Muscle layer of colon (tissue), 2 donors: ENCODE results near the gene OPTC.
"Not testable (repeated sequence)": the region's sequence is repeated elsewhere in the genome, so short reads cannot be mapped to it uniquely, and the experiment has no call there.

ENCODE experiments used
- H3K27ac ChIP-seq: one replicate; pipeline ENCODE4 v1.7.0; 2013; ENCODE audit warnings: low read depth, mild to moderate bottlenecking, low read length, moderate library complexity
- H3K27me3 ChIP-seq, 2 donors: one replicate each; pipeline ENCODE4 v1.7.0; 2013; ENCODE audit warnings: low read length in 2 of 2, mild to moderate bottlenecking in 2 of 2; ENCODE audit not compliant: insufficient read depth in 2 of 2, control insufficient read depth in 1 of 2
- H3K36me3 ChIP-seq: one replicate; pipeline ENCODE4 v1.7.0; 2013; ENCODE audit warnings: mild to moderate bottlenecking, low read length; ENCODE audit not compliant: insufficient read depth
- H3K4me1 ChIP-seq: one replicate; pipeline ENCODE4 v1.7.0; 2013; ENCODE audit warnings: mild to moderate bottlenecking, low read length; ENCODE audit not compliant: insufficient read depth
- H3K4me3 ChIP-seq, 2 donors: one replicate each; pipeline ENCODE4 v1.7.0; 2013; ENCODE audit warnings: low read length in 2 of 2, low read depth in 1 of 2, mild to moderate bottlenecking in 1 of 2, moderate library complexity in 1 of 2
- H3K9ac ChIP-seq: one replicate; pipeline ENCODE4 v1.7.0; 2013; ENCODE audit warnings: low read length
- H3K9me3 ChIP-seq: one replicate; pipeline ENCODE4 v1.7.0; 2013; ENCODE audit warnings: mild to moderate bottlenecking, low read length
- donor health status: abdominal sarcoma.
- donor health status: Adenocarcinoma of cecum.

Gene OPTC

DNA sequence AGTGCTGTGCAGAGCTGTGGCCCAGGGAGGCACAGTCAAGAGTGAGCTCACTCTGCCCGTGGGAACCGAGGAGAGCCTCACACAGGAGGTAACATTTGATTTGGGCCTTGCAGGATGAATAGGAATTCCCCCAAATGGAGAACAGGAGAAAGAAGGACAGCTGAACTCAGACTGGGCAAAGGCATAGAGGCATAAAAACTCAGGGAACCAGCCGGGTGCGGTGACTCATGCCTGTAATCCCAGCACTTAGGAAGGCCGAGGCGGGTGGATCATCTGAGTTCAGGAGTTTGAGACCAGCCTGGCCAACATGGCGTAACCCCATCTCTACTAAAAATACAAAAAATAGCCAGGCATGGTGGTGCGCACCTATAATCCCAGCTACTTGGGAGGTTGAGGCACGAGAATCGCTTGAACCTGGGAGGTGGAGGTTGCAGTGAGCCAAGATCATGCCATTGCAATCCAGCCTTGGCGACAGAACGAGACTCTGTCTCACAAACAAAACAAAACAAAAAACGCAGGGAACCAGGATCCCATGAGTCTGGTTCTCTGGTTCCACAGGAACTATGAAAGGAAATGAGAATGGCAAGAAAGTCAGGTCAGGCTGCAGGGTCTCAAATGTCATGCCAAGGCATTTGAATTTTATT is 26.9 kb upstream of the OPTC start:
- H3K9me3 ChIP-seq, H3K36me3 ChIP-seq, H3K27me3 ChIP-seq, H3K4me3 ChIP-seq, H3K9ac ChIP-seq: not testable (repeated sequence)
- Histone ChIP-seq H3K27ac (peak overlapping the region; percentile 48), H3K4me1 (peaks cover 56% of the 10 kb centered on the region)

DNA sequence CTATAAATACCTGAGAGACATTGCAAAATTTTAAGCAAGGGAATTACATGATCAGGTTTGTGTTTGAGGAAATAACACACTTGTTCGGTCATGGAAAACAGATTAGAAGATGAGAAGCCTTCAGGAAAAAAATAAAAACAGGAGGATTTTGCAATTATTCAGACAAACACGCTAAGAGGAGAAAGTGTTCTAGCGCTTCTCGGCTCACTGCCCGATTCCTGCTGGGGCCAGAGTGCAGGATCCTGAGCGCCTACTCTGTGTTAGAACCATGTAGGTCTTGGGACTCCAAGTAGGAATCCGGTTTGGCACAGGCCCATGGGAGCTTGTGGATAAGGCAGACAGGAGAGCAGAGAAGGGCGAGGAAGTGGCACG is 26.4 kb upstream of the OPTC start:
- Histone ChIP-seq H3K4me3 (no peak overlapping the region), H3K9me3 (no peaks in the 10 kb centered on the region), H3K27me3 (no peaks in the 10 kb centered on the region), H3K9ac (no peak overlapping the region), H3K4me1 (peaks cover 53% of the 10 kb centered on the region), H3K27ac (peak overlapping the region; percentile 21), H3K36me3 (no peaks in the 10 kb centered on the region)

- Histone ChIP-seq H3K9ac (no peak overlapping the region), H3K4me1 (peaks cover 45% of the 10 kb centered on the region), H3K36me3 (no peaks in the 10 kb centered on the region), H3K4me3 (no peak overlapping the region), H3K27me3 (no peaks in the 10 kb centered on the region), H3K9me3 (no peaks in the 10 kb centered on the region), H3K27ac (no peak overlapping the region)
Observed at GRCh38 chr1:203468326-203468725, 25.6 kb upstream of the OPTC start.

DNA sequence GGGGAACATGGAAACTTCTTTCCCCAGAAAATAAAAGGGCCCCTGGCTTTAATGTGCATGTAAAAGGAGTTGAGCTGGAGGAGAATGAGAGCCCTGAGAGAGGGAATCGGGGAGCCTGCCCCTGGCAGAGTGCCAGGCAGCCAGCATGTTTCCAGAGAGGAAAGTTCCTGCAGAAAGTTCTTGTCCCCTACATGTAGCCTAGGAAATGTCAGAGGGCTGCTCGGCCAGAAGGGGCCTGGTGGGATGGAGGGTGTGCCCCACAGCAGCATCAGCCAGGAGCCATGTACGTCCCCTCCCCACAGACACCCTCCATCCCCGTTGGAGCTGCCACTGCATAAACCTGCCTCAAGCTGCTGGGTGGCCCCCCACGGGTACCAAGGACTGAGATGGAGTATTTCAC is 23.7 kb upstream of the OPTC start:
- Histone ChIP-seq H3K27me3 (no peaks in the 10 kb centered on the region), H3K27ac (no peak overlapping the region), H3K4me3 (no peak overlapping the region), H3K4me1 (peaks cover 32% of the 10 kb centered on the region), H3K9ac (no peak overlapping the region), H3K36me3 (no peaks in the 10 kb centered on the region), H3K9me3 (no peaks in the 10 kb centered on the region)

- Histone ChIP-seq H3K9me3 (no peaks in the 10 kb centered on the region), H3K27ac (no peak overlapping the region), H3K27me3 (no peaks in the 10 kb centered on the region), H3K9ac (no peak overlapping the region), H3K4me1 (peaks cover 18% of the 10 kb centered on the region), H3K4me3 (no peak overlapping the region), H3K36me3 (no peaks in the 10 kb centered on the region)
Observed at GRCh38 chr1:203471841-203472240, 22.1 kb upstream of the OPTC start.

- H3K36me3 ChIP-seq: no peaks in the 10 kb centered on the region
- H3K4me3 ChIP-seq: no peak overlapping the region
- no peaks in the 10 kb centered on the region for H3K27me3 ChIP-seq
- H3K4me1 ChIP-seq: peaks cover 22% of the 10 kb centered on the region
- no peak overlapping the region for H3K27ac ChIP-seq
- no peak overlapping the region for H3K9ac ChIP-seq
- no peaks in the 10 kb centered on the region for H3K9me3 ChIP-seq
Observed at GRCh38 chr1:203473281-203473680, 20.7 kb upstream of the OPTC start.

- Histone ChIP-seq H3K9me3 (no peaks in the 10 kb centered on the region), H3K4me1 (peaks cover 28% of the 10 kb centered on the region), H3K36me3 (no peaks in the 10 kb centered on the region), H3K27me3 (no peaks in the 10 kb centered on the region), H3K9ac (no peak overlapping the region), H3K27ac (peak overlapping the region; percentile 29), H3K4me3 (no peak overlapping the region)
Observed at GRCh38 chr1:203473781-203474305, 20.1 kb upstream of the OPTC start.

DNA sequence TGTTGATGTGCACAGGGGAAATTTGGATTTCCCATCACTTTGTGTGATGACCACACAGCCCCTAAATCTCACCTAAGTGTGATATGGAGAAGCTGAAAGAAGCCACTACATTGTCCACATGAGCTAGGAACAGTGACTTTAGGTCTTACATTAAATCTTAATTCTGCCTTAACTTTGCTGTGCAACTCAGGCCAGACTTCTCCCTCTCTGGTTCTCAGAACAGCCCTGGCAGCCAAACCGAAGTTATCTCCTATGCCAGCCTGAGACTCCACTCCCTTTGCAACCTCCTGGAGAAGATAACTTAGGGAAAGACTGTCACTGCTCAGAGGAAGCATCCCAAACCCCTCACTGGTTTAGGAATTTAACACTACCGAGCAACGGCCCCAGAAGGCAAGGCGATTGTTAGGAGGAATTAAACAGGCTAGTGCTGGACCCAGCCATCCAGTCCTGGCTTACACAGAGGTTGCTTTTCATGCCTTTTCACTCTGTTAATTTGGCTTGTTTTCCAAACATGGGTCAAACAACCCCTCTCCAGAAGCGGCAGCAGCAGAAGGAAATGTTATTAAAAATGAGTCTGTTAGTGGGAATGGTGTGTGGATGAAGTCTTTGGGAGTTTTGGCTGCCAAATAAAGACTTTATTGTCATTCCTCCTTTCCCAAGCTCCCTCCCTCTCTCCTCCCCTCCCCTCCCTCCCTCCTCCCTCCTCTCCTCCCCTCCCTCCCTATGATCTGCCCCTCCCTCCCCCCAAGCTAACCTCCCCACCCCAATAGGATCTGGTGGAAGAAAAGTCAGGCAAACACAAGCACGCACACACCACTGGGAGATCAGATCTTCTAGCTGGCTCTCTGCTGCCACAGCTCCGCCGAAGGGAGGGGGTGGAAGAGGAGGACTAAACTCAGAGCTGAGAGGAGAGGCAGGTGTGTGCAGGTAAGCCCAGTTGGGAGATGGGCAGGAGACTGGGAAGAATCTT is 18.7 kb upstream of the OPTC start, which contains the start of gene PRELP:
TSS of gene PRELP (plus strand) at position 795 of the 970 bp plus-strand sequence. CDS start 7,379 bp downstream, outside the sequence.
- H3K36me3 ChIP-seq: no peaks in the 10 kb centered on the region
- H3K4me3 ChIP-seq: peak within 1 kb of the TSS; percentile 7 to 67
- H3K9me3 ChIP-seq: no peaks in the 10 kb centered on the region
- no peaks in the 10 kb centered on the region for H3K27me3 ChIP-seq
- H3K9ac ChIP-seq: peak within 1 kb of the TSS; percentile 59
- peaks cover 42% of the 10 kb centered on the region for H3K4me1 ChIP-seq
- H3K27ac ChIP-seq: peak within 1 kb of the TSS; percentile 85

GRCh38 chr1:203476216-203476814 is 17.6 kb upstream of the OPTC start:
- Histone ChIP-seq H3K36me3 (no peaks in the 10 kb centered on the region), H3K4me3 (peak overlapping the region; percentile 7 to 67), H3K4me1 (peaks cover 52% of the 10 kb centered on the region), H3K27me3 (no peaks in the 10 kb centered on the region), H3K27ac (peak overlapping the region; percentile 85), H3K9me3 (no peaks in the 10 kb centered on the region), H3K9ac (peak overlapping the region; percentile 47)

GRCh38 chr1:203477748-203478147 is 16.2 kb upstream of the OPTC start:
- H3K36me3 ChIP-seq: no peaks in the 10 kb centered on the region
- no peaks in the 10 kb centered on the region for H3K9me3 ChIP-seq
- peaks cover 59% of the 10 kb centered on the region for H3K4me1 ChIP-seq
- peak overlapping the region; percentile 85 for H3K27ac ChIP-seq
- H3K9ac ChIP-seq: peak overlapping the region; percentile 47
- peak overlapping the region in 1 of 2 donors; percentile 67 for H3K4me3 ChIP-seq
- no peaks in the 10 kb centered on the region for H3K27me3 ChIP-seq

- H3K9me3 ChIP-seq: no peaks in the 10 kb centered on the region
- peak overlapping the region in 1 of 2 donors; percentile 67 for H3K4me3 ChIP-seq
- H3K27me3 ChIP-seq: no peaks in the 10 kb centered on the region
- peaks cover 62% of the 10 kb centered on the region for H3K4me1 ChIP-seq
- H3K27ac ChIP-seq: peak overlapping the region; percentile 85
- H3K9ac ChIP-seq: peak overlapping the region; percentile 47
- H3K36me3 ChIP-seq: peaks cover 2% of the 10 kb centered on the region
Observed at GRCh38 chr1:203478231-203478630, 15.7 kb upstream of the OPTC start.
